PC-3 (cell line): Measurements from ENCODE around the gene GRIN2A.

ENCODE experiments used
- EZH2 ChIP-seq: fragments of 300-600 bp; sonication (generic); IDR thresholded peaks from one replicate; pipeline ENCODE4 v1.6.1; 2017; ENCODE audit warnings: antibody characterized with exemption, mild to moderate bottlenecking, low read length; ENCODE audit not compliant: unreplicated experiment
- EZH2phosphoT487 ChIP-seq: fragments of 300-600 bp; sonication (generic); IDR thresholded peaks from 2 replicates; pipeline ENCODE4 v1.6.1; 2018; ENCODE audit warnings: mild to moderate bottlenecking, antibody characterized with exemption, low read length, borderline replicate concordance
- TF ChIP-seq, protein P1 (sequence below): fragments of 300-600 bp; sonication (generic); conservative IDR thresholded peaks from 2 replicates; pipeline ENCODE4 v1.5.1; 2017; ENCODE audit warnings: antibody characterized with exemption, low read depth, mild to moderate bottlenecking, low read length

DNA sequence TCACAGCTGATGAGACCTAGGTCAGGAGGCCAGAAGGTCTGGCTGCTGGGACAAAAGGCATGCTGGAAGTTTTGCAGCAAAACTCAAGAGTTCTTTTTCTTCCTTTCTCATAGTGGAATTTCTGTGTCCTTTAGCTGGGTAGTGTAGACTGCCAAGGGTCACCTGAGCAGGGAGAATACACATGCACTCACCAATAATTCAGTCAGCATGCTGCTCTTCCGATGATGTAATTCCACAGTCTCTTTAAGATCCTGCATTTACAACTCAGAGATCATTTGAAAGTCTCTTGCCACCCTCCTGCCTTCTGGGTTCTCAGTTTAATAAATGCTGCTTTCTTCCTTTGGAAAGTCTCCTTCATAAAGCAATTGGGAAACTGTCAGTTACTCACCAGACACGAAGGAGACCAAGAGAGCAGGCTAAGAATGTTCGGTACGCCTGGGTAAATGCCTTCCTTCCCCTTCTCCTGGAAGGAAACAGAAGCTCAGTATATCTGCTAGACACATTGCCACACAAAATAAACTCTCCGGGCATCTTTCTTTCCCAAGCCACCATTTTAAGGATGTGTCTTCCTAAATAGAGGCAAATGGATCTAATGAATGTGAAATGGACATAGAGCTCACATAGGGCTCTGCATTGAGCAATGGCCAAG, 473.1 kb downstream of the GRIN2A start:
- TF ChIP-seq, protein P1, sequence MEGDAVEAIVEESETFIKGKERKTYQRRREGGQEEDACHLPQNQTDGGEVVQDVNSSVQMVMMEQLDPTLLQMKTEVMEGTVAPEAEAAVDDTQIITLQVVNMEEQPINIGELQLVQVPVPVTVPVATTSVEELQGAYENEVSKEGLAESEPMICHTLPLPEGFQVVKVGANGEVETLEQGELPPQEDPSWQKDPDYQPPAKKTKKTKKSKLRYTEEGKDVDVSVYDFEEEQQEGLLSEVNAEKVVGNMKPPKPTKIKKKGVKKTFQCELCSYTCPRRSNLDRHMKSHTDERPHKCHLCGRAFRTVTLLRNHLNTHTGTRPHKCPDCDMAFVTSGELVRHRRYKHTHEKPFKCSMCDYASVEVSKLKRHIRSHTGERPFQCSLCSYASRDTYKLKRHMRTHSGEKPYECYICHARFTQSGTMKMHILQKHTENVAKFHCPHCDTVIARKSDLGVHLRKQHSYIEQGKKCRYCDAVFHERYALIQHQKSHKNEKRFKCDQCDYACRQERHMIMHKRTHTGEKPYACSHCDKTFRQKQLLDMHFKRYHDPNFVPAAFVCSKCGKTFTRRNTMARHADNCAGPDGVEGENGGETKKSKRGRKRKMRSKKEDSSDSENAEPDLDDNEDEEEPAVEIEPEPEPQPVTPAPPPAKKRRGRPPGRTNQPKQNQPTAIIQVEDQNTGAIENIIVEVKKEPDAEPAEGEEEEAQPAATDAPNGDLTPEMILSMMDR = no peak
- no peak for TF ChIP-seq EZH2
- no peak for TF ChIP-seq EZH2phosphoT487
